AG20443 (cell line): Measurements from ENCODE around the gene CRACDL.
"Not testable (repeated sequence)": the region's sequence is repeated elsewhere in the genome, so short reads cannot be mapped to it uniquely, and the experiment has no call there.

Source experiments
- DNase-seq: peaks from one replicate; pipeline ENCODE4 v3.0.0; 2012; ENCODE audit warnings: low spot score, mixed read lengths

The CRACDL gene

GRCh38 chr2:98903767-98904485 is 32.1 kb downstream of the CRACDL start:
- DNase-seq: no peak

- DNase-seq: no peak
Observed at GRCh38 chr2:98903064-98903355, 33.0 kb downstream of the CRACDL start.

- DNase-seq: no peak
Observed at GRCh38 chr2:98902209-98903063, 33.6 kb downstream of the CRACDL start.

- DNase-seq: no peak
Observed at GRCh38 chr2:98901702-98902101, 34.3 kb downstream of the CRACDL start.

GRCh38 chr2:98901291-98901690 is 34.7 kb downstream of the CRACDL start:
- no peak for DNase-seq

- DNase-seq: no peak
Observed at GRCh38 chr2:98900721-98901120, 35.3 kb downstream of the CRACDL start.

GRCh38 chr2:98899703-98900078 is 36.3 kb downstream of the CRACDL start:
- DNase-seq: not testable (repeated sequence)

GRCh38 chr2:98899041-98899702 is 36.9 kb downstream of the CRACDL start:
- DNase-seq: no peak

GRCh38 chr2:98898423-98898841 is 37.6 kb downstream of the CRACDL start:
- DNase-seq: no peak

GRCh38 chr2:98897746-98898145 is 38.3 kb downstream of the CRACDL start:
- no peak for DNase-seq

GRCh38 chr2:98896944-98897343 is 39.1 kb downstream of the CRACDL start:
- DNase-seq: no peak

GRCh38 chr2:98896416-98896815 is 39.6 kb downstream of the CRACDL start:
- no peak for DNase-seq

GRCh38 chr2:98895901-98896300 is 40.1 kb downstream of the CRACDL start:
- no peak for DNase-seq

GRCh38 chr2:98895221-98895620 is 40.8 kb downstream of the CRACDL start:
- no peak for DNase-seq

GRCh38 chr2:98894331-98895000 is 41.6 kb downstream of the CRACDL start:
- DNase-seq: no peak

- no peak for DNase-seq
Observed at GRCh38 chr2:98893911-98894321, 42.1 kb downstream of the CRACDL start.

- DNase-seq: no peak
Observed at GRCh38 chr2:98892871-98893270, 43.2 kb downstream of the CRACDL start.

- no peak for DNase-seq
Observed at GRCh38 chr2:98891591-98891990, 44.4 kb downstream of the CRACDL start.

- DNase-seq: no peak
Observed at GRCh38 chr2:98886066-98886554, 49.9 kb downstream of the CRACDL start.

- DNase-seq: no peak
Observed at GRCh38 chr2:98884658-98885057, 51.4 kb downstream of the CRACDL start.

- DNase-seq: peak; percentile 4
Observed at GRCh38 chr2:98883780-98884211, 52.2 kb downstream of the CRACDL start.
